CD14-positive monocyte (primary cell): Measurements from ENCODE around the gene ZSCAN5A. TPM values are rescaled to one million over a fixed set of nuclear protein-coding genes. Genes with fewer than 3 reads are reported as not detected.

Experiments
- DNase-seq, 3 donors: peaks; one replicate each; pipeline ENCODE4 v3.0.0-alpha.2; 2011 to 2022
- H2AFZ ChIP-seq: 2 replicates; pipeline ENCODE4 v1.6.0; 2012; ENCODE audit warnings: mild to moderate bottlenecking, low read depth, low read length, inconsistent platforms; ENCODE audit not compliant: insufficient read depth, poor library complexity, severe bottlenecking
- H3K27ac ChIP-seq, 2 donors: 1 replicate in 1 of 2; 2 replicates in 1 of 2; pipeline ENCODE4 v1.5.1; 2012 to 2013; ENCODE audit warnings: low read length in 2 of 2, control low read depth in 1 of 2, inconsistent platforms in 1 of 2, low read depth in 1 of 2, mild to moderate bottlenecking in 1 of 2
- H3K27me3 ChIP-seq, 2 donors: one replicate each; pipeline versions ENCODE4 v1.6.0 to v1.6.1; 2011 to 2013; ENCODE audit warnings: low read length in 2 of 2; ENCODE audit not compliant: control insufficient read depth in 2 of 2, insufficient read depth in 2 of 2
- H3K36me3 ChIP-seq, 2 donors: replicated peaks in 1 of 2; 1 replicate in 1 of 2; 2 replicates in 1 of 2; pipeline versions ENCODE4 v1.5.1 to v1.6.1; 2012 to 2013; ENCODE audit warnings: low read length in 2 of 2, control low read depth in 1 of 2, inconsistent platforms in 1 of 2, mild to moderate bottlenecking in 1 of 2; ENCODE audit not compliant: insufficient read depth in 2 of 2, control insufficient read depth in 1 of 2
- H3K4me1 ChIP-seq, 2 donors: 1 replicate in 1 of 2; 2 replicates in 1 of 2; pipeline versions ENCODE4 v1.5.1 to v1.6.1; 2012 to 2013; ENCODE audit warnings: low read length in 2 of 2, control low read depth in 1 of 2, inconsistent platforms in 1 of 2, mild to moderate bottlenecking in 1 of 2, moderate library complexity in 1 of 2; ENCODE audit not compliant: insufficient read depth in 2 of 2, control insufficient read depth in 1 of 2
- H3K4me2 ChIP-seq: replicated peaks from 2 replicates; pipeline ENCODE3; 2012; ENCODE audit warnings: low read length, moderate library complexity, mild to moderate bottlenecking; ENCODE audit not compliant: poor library complexity, severe bottlenecking; ENCODE audit errors: extremely low read depth
- H3K4me3 ChIP-seq, 3 experiments: fragments of 200-600 bp in 1 of 3; sonication (generic) in 1 of 3; replicated peaks in 1 of 3; 1 replicate in 2 of 3; 2 replicates in 1 of 3; pipeline ENCODE4 v1.5.1; 2011 to 2013; ENCODE audit warnings: low read length in 3 of 3, mild to moderate bottlenecking in 3 of 3, control low read depth in 2 of 3, low read depth in 2 of 3, inconsistent platforms in 1 of 3, moderate library complexity in 1 of 3
- H3K79me2 ChIP-seq: 2 replicates; pipeline ENCODE4 v1.6.0; 2012; ENCODE audit warnings: mild to moderate bottlenecking, control low read depth, inconsistent platforms, low read length, moderate library complexity; ENCODE audit not compliant: insufficient read depth
- H3K9ac ChIP-seq: 2 replicates; pipeline ENCODE4 v1.6.0; 2017; ENCODE audit warnings: low read length, mild to moderate bottlenecking; ENCODE audit not compliant: insufficient read depth, poor library complexity, severe bottlenecking
- H3K9me3 ChIP-seq, 2 donors: replicated peaks in 1 of 2; 1 replicate in 1 of 2; 2 replicates in 1 of 2; pipeline versions ENCODE4 v1.5.1 to v1.6.1; 2012 to 2013; ENCODE audit warnings: low read length in 2 of 2, control low read depth in 1 of 2; ENCODE audit not compliant: control insufficient read depth in 1 of 2, insufficient read depth in 1 of 2
- H4K20me1 ChIP-seq: 2 replicates; pipeline ENCODE4 v1.6.0; 2012; ENCODE audit warnings: mild to moderate bottlenecking, low read length, control low read depth, moderate library complexity; ENCODE audit not compliant: insufficient read depth
- H3K27ac Mint-ChIP-seq, 7 donors: one replicate each; pipeline ENCODE4 v1.8.0; 2020; ENCODE audit warnings: mild to moderate bottlenecking in 7 of 7, mixed read lengths in 7 of 7, moderate library complexity in 6 of 7, inconsistent platforms in 2 of 7
- H3K27me3 Mint-ChIP-seq, 3 donors: one replicate each; pipeline ENCODE4 v1.8.0; 2021 to 2022; ENCODE audit warnings: low read depth in 3 of 3, mild to moderate bottlenecking in 3 of 3, mixed read lengths in 3 of 3, moderate library complexity in 3 of 3, inconsistent platforms in 1 of 3
- H3K36me3 Mint-ChIP-seq, 2 donors: one replicate each; pipeline ENCODE4 v1.8.0; 2020; ENCODE audit warnings: mixed read lengths in 2 of 2, inconsistent platforms in 1 of 2, mild to moderate bottlenecking in 1 of 2
- H3K4me1 Mint-ChIP-seq: one replicate; pipeline ENCODE4 v1.8.0; 2020; ENCODE audit warnings: mild to moderate bottlenecking, mixed read lengths
- H3K4me3 Mint-ChIP-seq, 2 donors: one replicate each; pipeline ENCODE4 v1.8.0; 2020; ENCODE audit warnings: mild to moderate bottlenecking in 2 of 2, mixed read lengths in 2 of 2, moderate library complexity in 1 of 2
- H3K9me3 Mint-ChIP-seq, 7 donors: one replicate each; pipeline ENCODE4 v1.8.0; 2020 to 2022; ENCODE audit warnings: mixed read lengths in 7 of 7, mild to moderate bottlenecking in 6 of 7, moderate library complexity in 6 of 7, inconsistent platforms in 2 of 7
- WGBS: methylation state at CpG from one replicate; pipeline ENCODE4 v1.1.5; 2013; ENCODE audit warnings: missing lambda C conversion rate; ENCODE audit not compliant: insufficient coverage; 5-methylcytosine and 5-hydroxymethylcytosine counted together
- intact Hi-C, 2 donors: fragments of 100-400 bp; cut with micrococcal nuclease; formaldehyde crosslinking; loops; one replicate each; pipeline versions ENCODE4 v1.15.0 to v1.15.1; 2023
- polyA plus RNA-seq, 3 donors: library from polyadenylated mRNA; depleted of rRNA in 1 of 3; unstranded in 2 of 3; stranded (reverse) in 1 of 3; fragments of 300-500 nt in 2 of 3; fragments of >200 nt in 1 of 3; fragmentation: Illumina TruSeq in 2 of 3; gene quantifications; 1 replicate in 2 of 3; 2 replicates in 1 of 3; pipeline ENCODE4 v1.2.3, GENCODE V29; 2012 to 2021
- TF ChIP-seq, protein P1 (sequence below): fragments of 200-600 bp; IDR thresholded peaks from one replicate; pipeline ENCODE4 v1.8.0; 2022; ENCODE audit warnings: antibody characterized with exemption, mild to moderate bottlenecking

ZSCAN5A gene
- polyA plus RNA-seq, 3 donors: 5.3 to 11.3 (median 6.3) TPM

- no peaks in the 10 kb centered on the region for H3K9me3 ChIP-seq
- peak; percentile 96 to 97 (median 96) for DNase-seq
- peaks cover 54 to 66% of the 10 kb centered on the region in 2 donors for H3K4me1 ChIP-seq
- H3K4me1 Mint-ChIP-seq: peaks cover 55% of the 10 kb centered on the region
- TF ChIP-seq, protein P1, sequence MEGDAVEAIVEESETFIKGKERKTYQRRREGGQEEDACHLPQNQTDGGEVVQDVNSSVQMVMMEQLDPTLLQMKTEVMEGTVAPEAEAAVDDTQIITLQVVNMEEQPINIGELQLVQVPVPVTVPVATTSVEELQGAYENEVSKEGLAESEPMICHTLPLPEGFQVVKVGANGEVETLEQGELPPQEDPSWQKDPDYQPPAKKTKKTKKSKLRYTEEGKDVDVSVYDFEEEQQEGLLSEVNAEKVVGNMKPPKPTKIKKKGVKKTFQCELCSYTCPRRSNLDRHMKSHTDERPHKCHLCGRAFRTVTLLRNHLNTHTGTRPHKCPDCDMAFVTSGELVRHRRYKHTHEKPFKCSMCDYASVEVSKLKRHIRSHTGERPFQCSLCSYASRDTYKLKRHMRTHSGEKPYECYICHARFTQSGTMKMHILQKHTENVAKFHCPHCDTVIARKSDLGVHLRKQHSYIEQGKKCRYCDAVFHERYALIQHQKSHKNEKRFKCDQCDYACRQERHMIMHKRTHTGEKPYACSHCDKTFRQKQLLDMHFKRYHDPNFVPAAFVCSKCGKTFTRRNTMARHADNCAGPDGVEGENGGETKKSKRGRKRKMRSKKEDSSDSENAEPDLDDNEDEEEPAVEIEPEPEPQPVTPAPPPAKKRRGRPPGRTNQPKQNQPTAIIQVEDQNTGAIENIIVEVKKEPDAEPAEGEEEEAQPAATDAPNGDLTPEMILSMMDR: no peak
- peak overlapping the region; percentile 94 to 97 for H3K4me3 Mint-ChIP-seq
- no peaks in the 10 kb centered on the region for H4K20me1 ChIP-seq
- peaks cover 3 to 16% of the 10 kb centered on the region in 2 donors for H3K36me3 ChIP-seq
- H3K27ac ChIP-seq: peak overlapping the region; percentile 84 to 96
- peak overlapping the region; percentile 88 for H3K9ac ChIP-seq
- peak overlapping the region; percentile 80 for H3K4me2 ChIP-seq
- H3K4me3 ChIP-seq: peak overlapping the region; percentile 72 to 93 (median 88)
- peak overlapping the region; percentile 83 for H2AFZ ChIP-seq
- intact Hi-C loops: loop anchor here in 1 of 2 donors (2.0 kb wide), 1 partner anchor 194 kb away; the partner anchor contains the start of gene ZNF787
- WGBS: under 1% methylated on average over 27 of the region's 37 CpGs
- peaks cover 18% of the 10 kb centered on the region in 2 donors for H3K36me3 Mint-ChIP-seq
- peaks cover 0 to 2% (median 0%) of the 10 kb centered on the region in 7 donors for H3K9me3 Mint-ChIP-seq
- peaks cover 0 to 1% (median 0%) of the 10 kb centered on the region in 3 donors for H3K27me3 Mint-ChIP-seq
- peaks cover 33% of the 10 kb centered on the region for H3K79me2 ChIP-seq
- H3K27ac Mint-ChIP-seq: peak overlapping the region; percentile 96 to 99 (median 99)
- H3K27me3 ChIP-seq: no peaks in the 10 kb centered on the region
These were observed 614 bp upstream of the ZSCAN5A start for GRCh38 chr19:56315077-56315828.

DNA sequence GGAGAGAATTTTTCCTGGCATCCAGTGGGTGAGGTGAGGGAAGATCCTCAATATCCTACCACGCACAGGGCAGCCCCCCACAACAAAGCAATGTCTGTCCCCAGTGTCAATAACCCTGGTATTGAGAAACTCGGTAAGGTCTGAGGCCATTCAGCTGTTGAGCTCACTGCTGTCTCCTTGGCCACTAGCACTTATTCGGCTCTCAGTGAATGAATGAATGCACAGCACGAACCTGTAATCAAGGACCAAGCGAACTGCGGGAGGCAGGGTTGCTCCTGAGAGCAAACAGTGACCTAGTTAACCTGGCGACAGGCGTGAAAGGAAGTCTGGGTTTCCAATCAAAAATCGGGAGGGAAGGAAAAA, 640 bp downstream of the ZSCAN5A start:
- Histone ChIP-seq H3K79me2 (peaks cover 42% of the 10 kb centered on the region), H3K4me3 (peak overlapping the region; percentile 72 to 93 (median 88)), H3K36me3 (peaks cover 6 to 20% of the 10 kb centered on the region in 2 donors), H3K4me1 (peaks cover 41 to 53% of the 10 kb centered on the region in 2 donors), H3K9ac (peak overlapping the region; percentile 88), H2AFZ (peak overlapping the region; percentile 83), H4K20me1 (no peaks in the 10 kb centered on the region), H3K27ac (peak overlapping the region; percentile 84 to 96), H3K9me3 (no peaks in the 10 kb centered on the region), H3K27me3 (no peaks in the 10 kb centered on the region), H3K4me2 (peak overlapping the region; percentile 80)
- WGBS: 0% methylated on average over 5 of the region's 9 CpGs
- TF ChIP-seq, protein P1: no peak
- Mint-ChIP-seq H3K27me3 (peaks cover 0 to 1% (median 0%) of the 10 kb centered on the region in 3 donors), H3K27ac (peak overlapping the region; percentile 96 to 99 (median 99)), H3K36me3 (peaks cover 25 to 27% of the 10 kb centered on the region in 2 donors), H3K9me3 (peaks cover 0 to 2% (median 0%) of the 10 kb centered on the region in 7 donors), H3K4me3 (peak overlapping the region; percentile 94 to 97), H3K4me1 (peaks cover 46% of the 10 kb centered on the region)
- intact Hi-C loops: loop anchor here (2.0 to 5.0 kb wide), 2 partner anchors 42 to 193 kb away; partner anchors contain the start of genes EDDM13 (in 2 of the 2) and ZNF787 (in 1 of the 2)
- DNase-seq: no peak
